GM12864 (cell line): ENCODE measurements around the gene SLC25A46.

Experiments used
- DNase-seq: peaks from one replicate; pipeline ENCODE4 v3.0.0-alpha.2; 2011; ENCODE audit warnings: low read depth
- H3K4me3 ChIP-seq: 2 replicates; pipeline ENCODE4 v1.5.1; 2011; ENCODE audit warnings: mild to moderate bottlenecking, low read depth, low read length, control low read depth
- TF ChIP-seq, protein P1 (sequence below): IDR thresholded peaks from 2 replicates; pipeline ENCODE4 v1.5.1; 2011; ENCODE audit warnings: low read depth, mild to moderate bottlenecking, moderate library complexity, low read length, control low read depth, inconsistent platforms; ENCODE audit errors: missing control alignments

SLC25A46 gene

DNA sequence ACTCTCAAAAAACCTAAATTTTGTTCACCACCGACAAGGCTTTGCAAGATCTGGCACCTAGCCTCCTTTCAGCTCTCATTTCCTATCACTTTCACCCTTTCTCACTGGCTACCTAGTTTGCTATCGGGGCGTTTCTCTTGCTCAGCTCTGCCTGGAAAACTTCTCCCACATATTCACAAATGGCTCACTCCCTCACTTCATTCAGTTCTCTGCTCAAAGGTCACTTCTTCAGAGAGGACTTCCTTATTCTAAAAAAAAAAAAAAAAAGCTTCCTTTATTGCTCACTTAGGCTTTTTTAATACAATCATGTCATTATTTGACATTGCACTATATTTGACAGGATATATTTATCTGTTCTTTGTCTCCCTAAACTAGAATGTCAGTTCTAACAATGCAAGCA is 2.1 kb upstream of the SLC25A46 start:
- TF ChIP-seq, protein P1, sequence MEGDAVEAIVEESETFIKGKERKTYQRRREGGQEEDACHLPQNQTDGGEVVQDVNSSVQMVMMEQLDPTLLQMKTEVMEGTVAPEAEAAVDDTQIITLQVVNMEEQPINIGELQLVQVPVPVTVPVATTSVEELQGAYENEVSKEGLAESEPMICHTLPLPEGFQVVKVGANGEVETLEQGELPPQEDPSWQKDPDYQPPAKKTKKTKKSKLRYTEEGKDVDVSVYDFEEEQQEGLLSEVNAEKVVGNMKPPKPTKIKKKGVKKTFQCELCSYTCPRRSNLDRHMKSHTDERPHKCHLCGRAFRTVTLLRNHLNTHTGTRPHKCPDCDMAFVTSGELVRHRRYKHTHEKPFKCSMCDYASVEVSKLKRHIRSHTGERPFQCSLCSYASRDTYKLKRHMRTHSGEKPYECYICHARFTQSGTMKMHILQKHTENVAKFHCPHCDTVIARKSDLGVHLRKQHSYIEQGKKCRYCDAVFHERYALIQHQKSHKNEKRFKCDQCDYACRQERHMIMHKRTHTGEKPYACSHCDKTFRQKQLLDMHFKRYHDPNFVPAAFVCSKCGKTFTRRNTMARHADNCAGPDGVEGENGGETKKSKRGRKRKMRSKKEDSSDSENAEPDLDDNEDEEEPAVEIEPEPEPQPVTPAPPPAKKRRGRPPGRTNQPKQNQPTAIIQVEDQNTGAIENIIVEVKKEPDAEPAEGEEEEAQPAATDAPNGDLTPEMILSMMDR, result no peak
- H3K4me3 ChIP-seq, result no peak overlapping the region
- DNase-seq, result no peak

GRCh38 chr5:110738503-110738811 is 350 bp upstream of the SLC25A46 start:
- peak overlapping the region; percentile 88 for H3K4me3 ChIP-seq
- no peak for DNase-seq
- TF ChIP-seq, protein P1, result no peak

DNA sequence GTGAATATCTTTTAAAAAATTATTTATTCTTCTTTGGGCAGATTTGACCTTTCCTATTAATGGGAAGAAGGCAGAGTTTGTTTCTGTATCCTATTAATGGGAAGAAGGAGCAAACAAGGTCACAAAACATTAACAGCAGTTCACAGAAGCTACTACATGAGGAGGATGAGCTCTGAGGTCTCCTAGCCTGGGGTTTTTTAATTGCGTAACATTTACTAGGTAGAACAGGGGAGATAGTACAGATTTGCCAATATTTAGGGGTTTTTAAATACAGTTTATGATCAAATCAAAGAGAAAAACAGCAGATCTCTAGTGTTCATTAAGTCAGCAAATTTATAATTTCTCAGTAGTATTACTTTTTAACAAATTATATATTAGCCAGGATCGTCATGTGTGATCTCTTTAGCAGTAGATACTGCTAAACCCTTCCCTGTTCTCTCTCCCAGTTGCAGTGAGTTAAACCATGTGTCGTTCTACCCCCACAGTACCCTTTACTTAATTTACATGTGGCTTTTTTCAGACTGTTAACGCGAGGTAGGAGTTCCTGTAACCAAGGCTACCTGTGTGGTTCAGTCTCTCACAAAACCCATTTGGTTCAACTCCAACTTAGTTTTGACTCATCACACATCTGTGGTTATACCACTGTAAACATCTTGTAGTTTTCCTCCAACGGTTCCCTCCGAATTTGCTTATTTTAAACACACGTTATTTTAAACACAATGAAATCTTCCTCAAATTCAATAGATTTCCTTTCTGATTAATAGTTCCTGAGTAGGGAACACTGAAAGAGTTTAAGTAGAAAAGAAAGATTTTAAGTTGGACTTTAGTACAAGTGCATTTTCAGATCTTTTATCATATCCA is 13.3 kb downstream of the SLC25A46 start:
- TF ChIP-seq, protein P1, result no peak
- peak; percentile 96 for DNase-seq
- peak overlapping the region; percentile 38; the same call in 1 of the 2 replicates for H3K4me3 ChIP-seq

DNA sequence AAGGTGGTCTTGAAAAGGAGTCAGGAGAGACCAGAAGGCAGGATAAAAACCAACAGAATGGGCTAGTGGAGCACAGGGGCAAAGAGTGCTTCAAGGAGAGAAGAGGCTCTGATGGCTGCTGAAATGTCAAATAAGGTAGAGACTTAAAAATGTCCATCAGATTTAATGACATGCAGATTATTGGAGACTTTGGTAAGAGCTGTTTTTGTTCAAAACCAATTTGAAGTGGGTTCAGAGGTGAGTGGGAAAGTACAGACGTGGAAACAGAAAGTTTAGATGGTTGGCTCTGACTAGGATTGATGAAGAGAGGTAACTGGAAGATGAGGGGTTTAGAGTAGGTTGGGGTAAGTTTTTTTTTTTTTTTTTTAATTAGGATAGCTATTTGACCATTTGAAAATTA is 14.1 kb downstream of the SLC25A46 start:
- TF ChIP-seq, protein P1, result no peak
- H3K4me3 ChIP-seq, result peak overlapping the region; percentile 38
- DNase-seq, result peak; percentile 47

- H3K4me3 ChIP-seq, result no peak overlapping the region
- TF ChIP-seq, protein P1, result no peak
- no peak for DNase-seq
Measured at GRCh38 chr5:110753600-110753999, 14.8 kb downstream of the SLC25A46 start.

- no peak for DNase-seq
- TF ChIP-seq, protein P1, result no peak
- H3K4me3 ChIP-seq, result no peak overlapping the region
Measured at GRCh38 chr5:110754181-110754580, 15.4 kb downstream of the SLC25A46 start.
